Measurements from ENCODE around the gene MEG3. TPM values are rescaled to one million over a fixed set of nuclear protein-coding genes. Genes with fewer than 3 reads are reported as not detected.

Gene MEG3
- total RNA-seq, 1 experiment from 2014 or later: not detected

GRCh38 chr14:100880271-100881101 is 54.6 kb downstream of the MEG3 start:
- BruUV-seq (replicated peaks): no TSS peak
- Histone ChIP-seq H3F3A (ENCODE audit: insufficient read depth, low read depth) (no peaks in the 10 kb centered on the region), H2AFZ (no peak overlapping the region), H3K36me3 (ENCODE audit: low read depth) (no peaks in the 10 kb centered on the region), H4K20me1 (ENCODE audit: insufficient read depth) (no peaks in the 10 kb centered on the region), H3K4me1 (replicated peaks; ENCODE audit: insufficient read depth) (no peaks in the 10 kb centered on the region), H3K4me2 (no peak overlapping the region), H3K27me3 (ENCODE audit: insufficient read depth, low read depth) (peaks cover 37% of the 10 kb centered on the region), H3K4me3 (no peak overlapping the region), H3K9me3 (ENCODE audit: insufficient read depth, low read depth) (no peaks in the 10 kb centered on the region), H3K27ac (no peak overlapping the region), H3K9me2 (ENCODE audit: insufficient read depth) (no peaks in the 10 kb centered on the region), H3K79me2 (ENCODE audit: low read depth) (no peaks in the 10 kb centered on the region)
- no peak for TF ChIP-seq EZH2 (IDR thresholded peaks at IDR 0.05; ENCODE audit: low read depth)
- no peak for TF ChIP-seq CTCF (conservative IDR thresholded peaks at IDR 0.05)
- intact Hi-C loops (cut with micrococcal nuclease; ENCODE audit: unreplicated experiment): no loop called here
- DNase-seq: no peak
- CTCF ChIA-PET: no interaction called here
- POLR2A ChIA-PET (ENCODE audit: unreplicated experiment): no interaction called here

- H3K27ac ChIP-seq: no peak overlapping the region
- H3K27me3 ChIP-seq (ENCODE audit: insufficient read depth, low read depth): peaks cover 46% of the 10 kb centered on the region
- no peak for DNase-seq
- no peak overlapping the region for H3K4me2 ChIP-seq
- ChIA-PET CTCF (no interaction called here), POLR2A (ENCODE audit: unreplicated experiment) (no interaction called here)
- no peak for TF ChIP-seq CTCF (conservative IDR thresholded peaks at IDR 0.05)
- TF ChIP-seq EZH2 (IDR thresholded peaks at IDR 0.05; ENCODE audit: low read depth): no peak
- intact Hi-C loops (cut with micrococcal nuclease; ENCODE audit: unreplicated experiment): no loop called here
- no peak overlapping the region for H2AFZ ChIP-seq
- no peaks in the 10 kb centered on the region for H4K20me1 ChIP-seq (ENCODE audit: insufficient read depth)
- H3K36me3 ChIP-seq (ENCODE audit: low read depth): no peaks in the 10 kb centered on the region
- H3K9me2 ChIP-seq (ENCODE audit: insufficient read depth): no peaks in the 10 kb centered on the region
- no peaks in the 10 kb centered on the region for H3F3A ChIP-seq (ENCODE audit: insufficient read depth, low read depth)
- H3K4me1 ChIP-seq (replicated peaks; ENCODE audit: insufficient read depth): no peaks in the 10 kb centered on the region
- H3K79me2 ChIP-seq (ENCODE audit: low read depth): no peaks in the 10 kb centered on the region
- BruUV-seq (replicated peaks): no TSS peak
- H3K9me3 ChIP-seq (ENCODE audit: insufficient read depth, low read depth): no peaks in the 10 kb centered on the region
- no peak overlapping the region for H3K4me3 ChIP-seq
Measured at GRCh38 chr14:100881211-100882025, 55.5 kb downstream of the MEG3 start.

GRCh38 chr14:100882026-100882967 is 56.4 kb downstream of the MEG3 start:
- no peaks in the 10 kb centered on the region for H3K36me3 ChIP-seq (ENCODE audit: low read depth)
- no peaks in the 10 kb centered on the region for H3K9me3 ChIP-seq (ENCODE audit: insufficient read depth, low read depth)
- CTCF ChIA-PET: no interaction called here
- H3K27me3 ChIP-seq (ENCODE audit: insufficient read depth, low read depth): peaks cover 53% of the 10 kb centered on the region
- H3K9me2 ChIP-seq (ENCODE audit: insufficient read depth): no peaks in the 10 kb centered on the region
- POLR2A ChIA-PET (ENCODE audit: unreplicated experiment): no interaction called here
- no peak overlapping the region for H3K4me2 ChIP-seq
- H3F3A ChIP-seq (ENCODE audit: insufficient read depth, low read depth): no peaks in the 10 kb centered on the region
- TF ChIP-seq EZH2 (IDR thresholded peaks at IDR 0.05; ENCODE audit: low read depth) (no peak), CTCF (conservative IDR thresholded peaks at IDR 0.05) (no peak)
- H4K20me1 ChIP-seq (ENCODE audit: insufficient read depth): no peaks in the 10 kb centered on the region
- H3K79me2 ChIP-seq (ENCODE audit: low read depth): no peaks in the 10 kb centered on the region
- no TSS peak for BruUV-seq (replicated peaks)
- H3K4me1 ChIP-seq (replicated peaks; ENCODE audit: insufficient read depth): no peaks in the 10 kb centered on the region
- H2AFZ ChIP-seq: no peak overlapping the region
- no peak for DNase-seq
- H3K4me3 ChIP-seq: no peak overlapping the region
- H3K27ac ChIP-seq: no peak overlapping the region
- intact Hi-C loops (cut with micrococcal nuclease; ENCODE audit: unreplicated experiment): no loop called here

Measured in PC-9 (cell line).